GM21367 (cell line): ENCODE data around the gene MEGF11.
"Not testable (repeated sequence)": the region's sequence is repeated elsewhere in the genome, so short reads cannot be mapped to it uniquely, and the experiment has no call there.

Experiments used
- ATAC-seq: cut with Tn5 transposase; IDR thresholded peaks from one replicate; pipeline ENCODE4 v1.9.1; 2021; ENCODE audit not compliant: unreplicated experiment

Gene MEGF11

GRCh38 chr15:65907661-65908060, 345.9 kb downstream of the MEGF11 start:
- ATAC-seq = no peak

DNA sequence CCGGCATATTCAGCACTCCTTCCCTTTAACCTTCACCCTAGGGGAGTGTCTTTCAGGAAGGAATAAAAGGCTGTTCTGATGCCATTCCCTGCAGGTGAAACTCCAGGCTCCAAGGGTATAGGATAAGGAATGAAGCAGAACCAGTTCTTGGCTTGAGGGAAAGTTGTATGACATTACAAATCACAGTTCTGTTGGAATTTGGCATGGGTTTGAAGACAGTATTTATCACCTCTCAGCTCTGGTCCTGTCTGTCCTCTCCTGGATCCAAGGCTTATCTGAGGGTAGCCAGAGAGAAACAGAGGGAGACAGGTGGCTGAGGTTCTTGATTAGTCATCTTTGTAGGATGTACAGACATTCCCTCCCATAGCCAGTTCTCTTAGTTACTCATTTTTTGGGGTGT, 347.2 kb downstream of the MEGF11 start:
- ATAC-seq = no peak

DNA sequence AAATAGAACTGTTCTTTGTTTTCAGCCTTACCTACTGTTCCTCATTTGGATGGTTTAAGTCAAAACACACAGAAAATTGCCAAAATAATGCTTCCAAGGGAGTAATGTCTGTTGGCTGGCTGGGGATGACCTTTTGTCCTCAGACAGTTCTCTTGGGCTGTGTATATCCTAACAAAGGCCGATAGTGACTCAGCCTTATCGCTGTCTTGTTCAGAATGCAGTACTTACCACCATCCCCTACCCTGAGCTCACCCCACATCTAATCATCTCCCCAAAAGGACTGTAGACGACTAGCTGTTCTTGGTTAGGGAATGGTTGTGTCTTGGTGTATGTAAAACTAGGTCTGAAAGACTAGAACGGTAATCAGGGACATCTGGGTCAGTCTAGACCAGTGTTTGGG, 349.2 kb downstream of the MEGF11 start:
- ATAC-seq = no peak

GRCh38 chr15:65903296-65904073, 350.1 kb downstream of the MEGF11 start:
- no peak for ATAC-seq

DNA sequence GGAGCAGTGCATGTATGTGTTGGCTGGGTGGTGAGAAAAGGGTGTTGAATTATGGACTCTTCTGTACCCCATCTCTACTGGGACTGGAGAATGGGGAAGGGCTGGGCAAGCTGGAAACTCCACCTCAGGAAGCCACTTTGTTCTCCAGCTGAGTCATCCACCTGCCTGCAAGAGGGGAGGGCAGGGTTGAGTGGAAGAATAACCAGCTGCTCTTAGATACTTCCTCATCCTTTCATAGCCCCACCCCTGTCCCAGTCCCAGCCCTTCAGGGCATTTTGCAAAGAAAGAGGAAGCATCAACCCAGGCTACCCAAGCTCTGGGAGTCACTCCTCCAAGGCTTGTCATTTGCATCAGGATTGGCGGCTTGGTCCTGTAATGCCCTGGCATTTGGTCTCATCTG, 351.2 kb downstream of the MEGF11 start:
- ATAC-seq = peak; percentile 54

DNA sequence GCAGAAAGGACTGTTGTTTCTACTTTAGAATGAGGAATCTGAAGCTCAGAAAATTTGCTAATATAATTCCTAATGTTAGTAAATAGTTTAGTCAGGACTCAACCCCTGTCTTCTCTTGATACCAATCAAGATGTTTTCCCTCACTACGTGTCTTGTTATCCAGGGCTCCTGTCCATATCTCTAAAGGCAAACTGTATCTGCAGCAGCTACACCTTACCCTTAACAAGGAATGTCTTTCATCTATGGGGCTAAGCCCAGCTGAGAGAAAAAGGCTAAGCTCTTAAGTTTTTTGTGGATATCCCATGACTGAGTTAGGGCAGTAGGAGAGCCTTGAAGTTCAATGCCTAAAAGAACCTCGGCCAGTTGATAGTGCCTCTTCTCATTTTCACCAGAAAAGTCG, 351.7 kb downstream of the MEGF11 start:
- no peak for ATAC-seq

DNA sequence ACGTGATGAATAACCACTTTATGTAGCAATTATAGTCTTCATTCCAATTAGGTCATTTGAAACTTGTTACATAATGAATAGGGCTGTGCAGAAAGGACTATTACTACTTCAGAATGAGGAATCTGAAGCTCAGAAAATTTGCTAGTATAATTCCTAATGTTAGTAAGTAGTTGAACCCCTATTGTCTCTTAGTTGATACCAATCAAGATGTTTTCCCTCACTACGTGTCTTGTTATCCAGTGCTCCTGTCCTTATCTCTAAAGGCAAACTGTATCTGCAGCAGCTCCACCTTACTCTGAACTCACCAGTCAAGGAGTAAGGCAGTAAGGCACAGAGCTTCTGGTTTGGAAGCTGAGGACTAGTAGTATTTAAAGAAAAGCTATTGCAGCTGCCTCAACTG, 352.2 kb downstream of the MEGF11 start:
- no peak for ATAC-seq

GRCh38 chr15:65900488-65900887, 353.1 kb downstream of the MEGF11 start:
- no peak for ATAC-seq

- ATAC-seq = no peak
These were observed 357.3 kb downstream of the MEGF11 start for GRCh38 chr15:65896236-65896635.

- no peak for ATAC-seq
These were observed 360.5 kb downstream of the MEGF11 start for GRCh38 chr15:65893060-65893459.

GRCh38 chr15:65888981-65889380, 364.6 kb downstream of the MEGF11 start:
- ATAC-seq = no peak

DNA sequence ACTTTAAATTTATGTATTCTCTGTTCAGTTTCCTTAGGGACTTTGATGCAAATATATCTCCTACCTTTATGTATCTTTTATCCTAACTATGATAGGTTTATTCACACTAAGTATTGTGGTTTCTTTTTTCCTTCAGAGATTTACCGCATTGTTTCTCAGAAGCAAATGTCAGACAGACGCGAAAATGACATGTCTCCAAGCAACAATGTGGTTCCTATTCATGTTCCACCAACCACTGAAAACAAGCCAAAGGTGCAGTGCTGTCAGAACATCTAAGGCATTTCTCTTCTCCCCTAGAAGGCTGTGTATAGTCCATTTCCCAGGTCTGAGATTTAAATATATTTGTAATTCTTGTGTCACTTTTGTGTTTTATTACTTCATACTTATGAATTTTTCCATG, 366.0 kb downstream of the MEGF11 start:
- ATAC-seq = no peak

- no peak for ATAC-seq
These were observed 367.8 kb downstream of the MEGF11 start for GRCh38 chr15:65885668-65886218.

- ATAC-seq = no peak
These were observed 369.0 kb downstream of the MEGF11 start for GRCh38 chr15:65884511-65884910.

DNA sequence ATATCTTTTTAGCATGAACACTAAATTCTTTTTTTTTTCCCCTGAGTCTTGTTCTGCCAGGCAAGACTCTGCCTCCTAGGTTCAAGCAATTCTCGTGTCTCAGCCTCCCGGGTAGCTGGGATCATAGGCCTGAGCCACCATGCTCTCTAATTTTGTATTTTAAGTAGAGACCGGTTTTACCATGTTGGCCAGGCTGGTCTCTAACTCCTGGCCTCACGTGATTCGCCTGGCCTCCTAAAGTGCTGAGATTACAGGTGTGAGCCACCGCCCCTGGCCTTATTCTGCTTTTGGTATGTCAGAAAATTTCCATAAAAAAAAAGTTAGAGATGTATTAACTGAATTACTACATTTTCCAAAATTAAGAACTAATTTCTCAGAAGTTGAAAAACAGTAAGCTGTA, 370.0 kb downstream of the MEGF11 start:
- no peak for ATAC-seq

DNA sequence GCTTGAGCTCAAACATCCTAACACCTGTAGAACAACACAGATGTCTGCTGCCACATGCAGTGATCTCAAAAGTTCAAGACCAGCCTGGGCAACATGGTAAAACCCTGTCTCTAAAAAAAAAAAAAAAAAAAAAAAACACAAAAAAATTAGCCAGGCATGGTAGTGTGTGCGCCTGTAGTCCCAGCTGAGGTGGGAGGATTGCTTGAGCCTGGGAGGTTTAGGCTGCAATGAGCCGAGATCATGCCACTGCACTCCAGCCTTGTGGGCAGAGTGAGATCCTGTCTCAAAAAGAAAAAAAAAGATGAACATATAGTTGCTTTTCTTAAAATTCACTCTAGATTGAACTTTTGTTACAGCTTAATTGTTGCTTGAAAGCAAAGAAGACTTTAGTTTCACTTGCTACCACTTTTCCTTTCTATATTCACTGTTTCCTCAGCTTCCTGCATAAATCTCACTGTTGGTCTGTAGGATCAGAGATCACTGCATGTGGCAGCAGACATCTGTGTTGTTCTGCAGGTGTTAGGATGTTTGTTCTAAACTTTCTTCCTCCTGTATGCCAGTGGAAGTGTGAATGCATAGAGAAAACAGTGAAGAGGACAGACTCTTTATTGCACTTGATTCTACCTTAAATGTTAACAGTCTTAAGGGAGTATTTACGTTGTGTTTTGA, 371.6 kb downstream of the MEGF11 start:
- no peak for ATAC-seq

DNA sequence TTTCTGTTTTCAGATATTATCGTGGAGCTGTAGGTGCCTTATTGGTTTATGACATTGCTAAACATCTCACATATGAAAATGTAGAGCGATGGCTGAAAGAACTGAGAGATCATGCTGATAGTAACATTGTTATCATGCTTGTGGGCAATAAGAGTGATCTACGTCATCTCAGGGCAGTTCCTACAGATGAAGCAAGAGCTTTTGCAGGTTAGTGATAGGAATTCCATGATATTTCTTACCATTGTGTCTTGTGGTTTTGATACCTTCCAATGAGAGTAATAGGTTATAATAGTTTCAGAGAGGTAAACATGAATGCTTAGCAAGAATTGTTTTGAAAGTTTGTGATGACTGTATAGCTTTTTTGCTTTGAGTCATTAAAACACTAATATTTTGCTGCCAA, 375.8 kb downstream of the MEGF11 start:
- ATAC-seq = no peak

DNA sequence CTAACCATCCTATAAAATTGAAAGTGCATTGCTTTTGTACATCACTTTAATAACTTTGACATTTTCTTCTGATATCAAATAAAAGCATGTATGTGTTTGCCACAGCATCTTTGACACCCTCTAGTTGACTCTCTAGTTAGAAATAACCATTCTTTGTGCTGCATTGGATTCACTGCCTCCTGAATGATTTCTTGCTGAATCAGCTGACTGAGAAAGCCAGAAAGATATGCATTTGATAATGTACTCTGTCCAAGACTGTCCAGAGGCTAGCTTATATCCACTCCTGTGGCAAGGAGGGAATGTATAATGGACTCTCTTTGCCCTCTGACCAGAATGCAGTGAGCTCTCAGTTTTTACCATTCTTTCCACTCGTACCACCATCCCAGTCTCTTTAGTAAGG, 378.1 kb downstream of the MEGF11 start:
- ATAC-seq = no peak

- no peak for ATAC-seq
These were observed 380.3 kb downstream of the MEGF11 start for GRCh38 chr15:65873256-65873655.

DNA sequence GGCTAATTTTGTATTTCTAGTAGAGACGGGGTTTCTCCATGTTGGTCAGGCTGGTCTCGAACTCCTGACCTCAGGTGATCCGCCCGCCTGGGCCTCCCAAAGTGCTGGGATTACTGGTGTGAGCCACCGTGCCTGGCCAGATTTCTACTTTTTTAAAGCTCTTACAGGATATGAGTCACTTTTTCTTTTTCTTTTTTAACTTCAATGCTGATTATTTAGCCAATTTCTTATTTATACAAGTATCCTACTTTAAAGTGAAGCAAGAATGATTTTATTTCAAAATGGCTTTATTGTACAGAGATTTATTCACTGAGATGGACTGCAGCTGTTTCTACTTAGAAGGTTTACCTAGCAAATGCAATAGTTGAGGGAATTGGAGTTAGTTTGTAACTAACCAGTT, 381.0 kb downstream of the MEGF11 start:
- not testable (repeated sequence) for ATAC-seq

DNA sequence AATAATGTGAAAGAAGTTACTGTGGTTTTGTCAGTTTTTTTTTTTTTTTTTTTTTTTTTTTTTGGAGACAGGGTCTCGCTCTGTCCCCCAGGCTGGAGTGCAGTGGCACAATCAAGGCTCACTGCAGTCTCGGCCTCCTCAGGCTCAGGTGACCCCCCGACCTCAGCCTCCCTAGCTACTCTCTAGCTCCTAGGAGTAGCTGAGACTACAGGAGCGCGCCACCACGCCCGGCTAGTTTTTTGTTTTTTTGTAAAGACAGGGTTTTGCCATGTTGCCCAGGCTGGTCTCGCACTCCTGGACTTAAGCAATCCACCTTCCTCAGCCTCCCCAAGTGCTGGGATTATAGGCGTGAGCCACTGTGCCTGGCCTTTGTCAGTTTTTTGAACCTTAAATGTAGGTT, 381.7 kb downstream of the MEGF11 start:
- not testable (repeated sequence) for ATAC-seq

- no peak for ATAC-seq
These were observed 382.5 kb downstream of the MEGF11 start for GRCh38 chr15:65870889-65871533.
